ENCODE data around the gene TAMALIN.
A peak's percentile ranks its signal among the peaks of the same experiment; 100 is the strongest.

The TAMALIN gene

GRCh38 chr12:52053536-52054209 is 46.9 kb downstream of the TAMALIN start:
- H3K27ac ChIP-seq: no peak overlapping the region
- CTCF ChIA-PET: interaction anchor here (0.7 kb wide), 1 partner anchor 47 kb away, joined by 3 read pairs; no protein-coding TSS in a partner anchor
- POLR2A ChIA-PET (ENCODE audit: low non-redundant PET): no interaction called here
- no peak for DNase-seq (ENCODE audit: low spot score)
- TF ChIP-seq CTCF (conservative IDR thresholded peaks at IDR 0.05; ENCODE audit: low read depth): no peak

GRCh38 chr12:52054231-52054832 is 47.6 kb downstream of the TAMALIN start:
- POLR2A ChIA-PET (ENCODE audit: low non-redundant PET): no interaction called here
- CTCF ChIA-PET: interaction anchor here (0.6 to 1.0 kb wide), 3 partner anchors 25 to 48 kb away, joined by 3 to 12 read pairs (median 3); no protein-coding TSS in a partner anchor
- TF ChIP-seq CTCF (conservative IDR thresholded peaks at IDR 0.05; ENCODE audit: low read depth): no peak
- DNase-seq (ENCODE audit: low spot score): no peak
- H3K27ac ChIP-seq: 0 out of 2 replicates have a peak overlapping the region, but pooled peaks have one; percentile 4

DNA sequence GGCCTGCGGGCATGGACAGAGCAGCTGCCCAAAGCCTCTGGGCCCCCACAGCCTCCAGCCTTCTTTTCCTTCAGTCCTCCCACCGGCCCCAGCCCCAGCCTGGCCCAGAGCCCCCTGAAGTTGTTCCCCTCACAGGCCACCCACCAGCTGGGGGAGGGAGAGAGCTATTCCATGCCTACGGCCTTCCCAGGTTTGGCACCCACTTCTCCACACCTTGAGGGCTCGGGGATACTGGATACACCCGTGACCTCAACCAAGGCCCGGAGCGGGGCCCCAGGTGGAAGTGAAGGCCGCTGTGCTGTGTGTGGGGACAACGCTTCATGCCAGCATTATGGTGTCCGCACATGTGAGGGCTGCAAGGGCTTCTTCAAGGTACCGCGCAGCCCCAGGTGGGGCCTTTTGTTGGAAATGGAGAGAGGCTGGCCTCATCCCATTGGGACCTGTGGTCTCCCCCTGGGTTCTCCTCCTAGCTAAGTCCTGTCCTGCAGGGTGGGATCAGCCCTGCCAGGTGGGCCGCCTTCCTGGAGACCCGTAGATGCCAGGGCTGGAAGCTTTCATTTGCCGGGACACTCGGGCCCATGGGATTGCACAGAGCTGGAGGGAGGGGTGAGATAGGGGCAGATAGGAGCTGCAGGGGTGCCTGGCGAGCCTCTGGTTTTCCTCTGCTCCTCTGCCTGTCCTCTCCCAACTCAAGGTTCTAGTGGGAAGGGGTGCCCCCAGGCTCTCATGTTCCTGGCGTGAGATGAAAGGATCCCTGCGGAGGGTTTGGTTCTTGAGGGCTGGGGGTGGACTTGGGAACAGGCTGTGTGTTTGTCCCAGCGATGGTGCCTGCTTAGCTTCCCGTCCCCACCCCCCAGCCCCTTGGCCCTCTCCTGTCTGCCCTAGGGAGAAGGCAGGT is 48.3 kb downstream of the TAMALIN start:
- CTCF ChIA-PET: interaction anchor here (0.6 to 1.0 kb wide), 4 partner anchors 25 to 30 kb away, joined by 3 to 12 read pairs (median 4); no protein-coding TSS in a partner anchor
- no peak for TF ChIP-seq CTCF (conservative IDR thresholded peaks at IDR 0.05; ENCODE audit: low read depth)
- POLR2A ChIA-PET (ENCODE audit: low non-redundant PET): no interaction called here
- 0 out of 2 replicates have a peak overlapping the region, but pooled peaks have one; percentile 4 for H3K27ac ChIP-seq
- no peak for DNase-seq (ENCODE audit: low spot score)

DNA sequence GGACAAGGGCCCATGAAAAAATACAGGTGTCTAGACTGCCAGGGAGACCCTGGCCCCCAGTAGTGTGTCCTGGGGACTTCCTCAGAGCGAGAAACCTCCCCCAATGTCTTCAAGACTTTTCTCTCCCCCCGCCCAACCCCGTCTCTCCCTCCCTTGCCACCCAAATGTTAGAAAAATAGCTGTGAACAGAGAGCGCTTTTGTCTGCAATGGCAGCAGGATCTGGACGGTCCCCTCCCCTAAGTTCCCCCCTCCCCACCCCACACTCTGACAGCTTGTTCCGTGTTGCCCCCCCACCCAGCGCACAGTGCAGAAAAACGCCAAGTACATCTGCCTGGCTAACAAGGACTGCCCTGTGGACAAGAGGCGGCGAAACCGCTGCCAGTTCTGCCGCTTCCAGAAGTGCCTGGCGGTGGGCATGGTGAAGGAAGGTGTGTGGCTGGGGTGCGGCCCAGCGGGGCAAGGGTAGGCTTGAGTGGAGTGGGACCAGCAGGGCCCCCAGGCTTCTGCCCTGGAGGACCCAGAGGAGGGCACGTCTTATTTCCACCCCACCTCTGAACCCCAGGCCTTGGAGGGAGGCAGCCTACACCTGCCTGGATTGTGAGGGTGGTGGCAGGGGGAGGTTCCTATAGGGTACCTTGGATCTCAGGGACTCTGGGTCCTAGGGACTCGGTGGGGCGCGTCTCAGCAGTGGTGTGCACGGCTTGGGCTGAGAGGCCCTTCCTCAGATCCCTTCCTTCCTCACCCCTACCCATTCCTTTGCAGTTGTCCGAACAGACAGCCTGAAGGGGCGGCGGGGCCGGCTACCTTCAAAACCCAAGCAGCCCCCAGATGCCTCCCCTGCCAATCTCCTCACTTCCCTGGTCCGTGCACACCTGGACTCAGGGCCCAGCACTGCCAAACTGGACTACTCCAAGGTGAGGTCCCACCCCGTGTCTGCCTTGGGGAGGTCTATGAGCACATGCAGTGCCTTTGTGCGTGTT is 49.3 kb downstream of the TAMALIN start:
- DNase-seq (ENCODE audit: low spot score): no peak
- POLR2A ChIA-PET (ENCODE audit: low non-redundant PET): interaction anchor here (0.6 kb wide), 2 partner anchors 14 to 1410 kb away, joined by 4 to 6 read pairs; no protein-coding TSS in a partner anchor
- H3K27ac ChIP-seq: no peak overlapping the region
- CTCF ChIA-PET: interaction anchor here (0.7 to 1.9 kb wide), 4 partner anchors 29 to 31 kb away, joined by 4 to 7 read pairs (median 4); no protein-coding TSS in a partner anchor
- TF ChIP-seq CTCF (conservative IDR thresholded peaks at IDR 0.05; ENCODE audit: low read depth): no peak

- ChIA-PET CTCF (interaction anchor here (0.6 to 1.9 kb wide), 4 partner anchors 24 to 34 kb away, joined by 3 to 7 read pairs (median 4); no protein-coding TSS in a partner anchor), POLR2A (ENCODE audit: low non-redundant PET) (interaction anchor here (0.6 kb wide), 1 partner anchor 1409 kb away, joined by 6 read pairs; no protein-coding TSS in a partner anchor)
- no peak for TF ChIP-seq CTCF (conservative IDR thresholded peaks at IDR 0.05; ENCODE audit: low read depth)
- DNase-seq (ENCODE audit: low spot score): no peak
- no peak overlapping the region for H3K27ac ChIP-seq
These were observed 50.3 kb downstream of the TAMALIN start for GRCh38 chr12:52056801-52057637.

All from RWPE1 (cell line).